Jurkat, Clone E6-1 (cell line): ENCODE measurements around the gene ALAD.

Experiments used
- DNase-seq: peaks from one replicate; pipeline ENCODE4 v3.0.0-alpha.2; 2011; ENCODE audit warnings: low read depth, low spot score
- H3K4me3 ChIP-seq: 2 replicates; pipeline ENCODE4 v1.5.1; 2011; ENCODE audit warnings: mild to moderate bottlenecking, low read length, control low read depth, moderate library complexity

ALAD gene

DNA sequence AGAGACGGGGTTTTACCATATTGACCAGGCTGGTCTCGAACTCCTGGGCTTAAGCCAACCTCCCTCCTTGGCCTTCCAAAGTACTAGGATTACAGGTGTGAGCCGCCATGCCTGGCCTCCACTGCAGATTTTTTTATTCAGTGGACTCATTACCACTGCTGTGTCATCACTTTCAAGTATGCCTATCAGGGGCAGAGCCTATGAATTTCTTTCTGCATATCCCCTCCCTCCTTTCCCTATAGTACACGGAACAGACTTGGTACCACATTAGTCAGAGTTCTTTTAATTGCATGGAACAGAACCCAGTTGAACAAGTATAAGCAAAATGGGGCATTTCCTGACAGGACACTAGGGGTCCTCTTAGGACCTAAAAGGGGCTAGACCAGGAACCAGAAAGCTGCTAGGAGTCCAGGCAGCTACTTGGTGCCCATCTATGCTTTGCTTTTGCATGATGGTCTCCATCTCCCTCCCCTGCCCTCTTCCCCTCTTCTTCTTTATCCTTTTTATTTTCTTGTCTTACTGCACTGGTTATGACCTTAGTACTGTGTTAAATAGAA is 46.0 kb downstream of the ALAD start:
- DNase-seq: no peak

GRCh38 chr9:113352411-113352810 is 48.7 kb downstream of the ALAD start:
- H3K4me3 ChIP-seq: no peak overlapping the region
- no peak for DNase-seq

More for the DNA sequence above, 46.0 kb downstream of the ALAD start:
- H3K4me3 ChIP-seq: no peak overlapping the region

DNA sequence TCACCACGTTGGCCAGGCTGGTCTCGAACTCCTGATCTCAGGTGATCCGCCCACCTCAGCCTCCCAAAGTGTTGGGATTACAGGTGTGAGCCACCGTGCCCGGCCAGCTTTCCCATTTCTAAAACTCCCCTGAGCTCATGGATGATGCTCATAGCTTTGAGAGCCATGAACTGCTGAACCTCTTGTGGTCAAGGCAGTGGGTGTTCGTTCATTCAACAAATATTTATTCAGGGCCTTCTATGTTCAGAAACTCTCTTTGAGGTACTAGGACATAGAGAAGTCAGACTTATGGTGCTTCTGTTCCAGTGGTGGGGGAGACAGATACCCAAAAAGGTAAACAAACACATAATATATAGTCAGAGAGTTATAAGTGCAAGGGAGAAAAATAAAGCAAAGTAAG is 49.1 kb downstream of the ALAD start:
- no peak for DNase-seq
- no peak overlapping the region for H3K4me3 ChIP-seq

GRCh38 chr9:113350937-113351336 is 50.1 kb downstream of the ALAD start:
- peak overlapping the region; percentile 62 for H3K4me3 ChIP-seq
- peak; percentile 50 for DNase-seq

DNA sequence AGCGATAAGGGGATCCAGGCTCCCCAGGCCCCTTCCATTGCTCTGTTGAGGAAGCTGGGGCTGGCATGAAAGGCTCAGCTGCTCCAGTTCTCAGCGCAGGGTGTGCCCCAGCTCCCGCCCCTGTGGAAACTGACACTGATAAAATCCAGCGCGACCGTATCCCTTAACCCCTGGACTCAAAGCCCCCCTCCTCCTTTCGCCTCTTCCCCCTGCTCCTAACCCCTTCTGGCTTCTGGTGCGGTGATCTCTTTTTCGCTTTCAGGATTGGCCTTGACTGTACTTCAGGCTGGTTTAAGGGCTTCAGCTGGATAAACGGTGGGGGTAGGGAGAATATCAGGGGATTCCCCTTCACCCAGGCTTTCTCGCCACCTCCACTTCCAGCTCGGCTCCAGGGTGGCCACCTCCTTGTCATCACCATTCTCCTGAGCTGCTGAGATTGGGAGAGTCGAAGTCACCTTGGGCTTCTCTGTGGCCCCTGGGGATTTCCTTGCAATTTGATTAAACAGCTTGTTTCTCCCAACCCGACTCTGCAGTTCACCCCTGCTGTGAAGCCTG is 50.9 kb downstream of the ALAD start:
- peak overlapping the region; percentile 62 for H3K4me3 ChIP-seq
- no peak for DNase-seq

DNA sequence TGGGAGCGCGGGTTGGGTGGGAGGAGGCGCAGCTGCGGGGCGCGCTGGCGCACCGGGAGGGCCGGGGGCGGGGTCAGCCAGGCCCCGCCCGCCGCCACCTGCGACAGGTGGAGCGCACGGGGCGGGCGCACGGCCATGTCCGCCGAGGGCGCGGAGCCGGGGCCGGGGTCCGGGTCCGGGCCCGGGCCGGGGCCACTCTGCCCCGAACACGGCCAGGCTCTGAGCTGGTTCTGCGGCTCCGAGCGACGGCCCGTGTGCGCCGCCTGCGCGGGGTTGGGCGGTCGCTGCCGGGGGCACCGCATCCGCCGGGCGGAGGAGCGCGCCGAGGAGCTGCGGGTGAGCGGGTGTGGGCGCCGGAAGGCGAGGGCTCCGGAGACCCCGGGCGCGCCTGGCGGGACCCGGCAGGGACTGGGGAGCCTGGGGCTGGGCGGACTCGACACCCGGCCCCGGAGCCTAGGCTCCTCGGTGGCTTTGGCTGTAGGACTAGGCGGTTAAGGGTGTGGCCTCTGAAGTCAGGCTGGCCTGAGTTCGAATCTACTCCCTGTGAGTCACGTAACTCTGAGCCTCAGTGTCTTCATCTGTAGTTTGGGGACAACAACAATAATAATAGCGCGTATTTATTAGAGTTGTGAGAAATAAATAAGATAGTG is 51.5 kb downstream of the ALAD start, which contains the start of gene BSPRY:
TSS of gene BSPRY (plus strand) at position 97 of the 650 bp plus-strand sequence. CDS start at position 136, 39 bp downstream.
- H3K4me3 ChIP-seq: peak within 1 kb of the TSS; percentile 62
- no peak for DNase-seq

DNA sequence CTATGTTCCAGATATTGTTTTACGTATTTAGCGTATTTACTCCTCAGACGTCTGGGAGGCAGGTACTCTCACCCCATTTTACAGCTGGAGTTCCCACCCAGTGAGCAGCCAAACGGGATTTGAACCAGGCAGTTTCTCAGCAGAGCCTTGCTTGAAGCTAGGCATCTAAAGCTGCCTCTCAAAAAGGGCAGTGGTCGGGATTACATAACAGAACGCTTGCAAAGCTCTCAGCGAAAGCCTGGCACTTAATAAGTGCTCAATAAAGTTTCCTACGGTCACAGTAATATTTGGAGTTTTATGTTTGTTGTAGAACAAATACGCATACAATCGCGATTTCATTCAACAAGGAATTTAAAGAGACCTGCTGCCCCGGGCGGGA is 52.0 kb downstream of the ALAD start:
- H3K4me3 ChIP-seq: peak overlapping the region; percentile 62
- no peak for DNase-seq

DNA sequence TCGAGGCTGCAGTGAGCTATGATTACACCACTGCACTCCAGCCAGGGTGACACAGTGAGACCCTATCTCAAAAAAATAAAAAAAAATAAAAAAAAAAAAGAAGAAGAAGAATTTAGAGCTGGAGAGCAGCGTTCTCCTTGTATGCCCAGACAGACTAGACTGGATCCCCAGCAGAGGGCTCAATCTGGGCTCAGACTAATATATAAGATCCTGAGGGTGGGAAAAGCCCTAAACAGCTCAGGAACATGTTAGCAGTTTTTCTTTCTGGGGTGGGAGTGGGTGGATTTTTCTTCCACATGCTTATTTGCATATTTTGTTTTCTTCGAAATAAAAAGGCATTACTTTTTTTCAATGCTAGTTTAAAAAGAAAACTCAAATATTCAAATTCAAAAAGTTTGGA is 52.6 kb downstream of the ALAD start:
- no peak for DNase-seq
- no peak overlapping the region for H3K4me3 ChIP-seq

DNA sequence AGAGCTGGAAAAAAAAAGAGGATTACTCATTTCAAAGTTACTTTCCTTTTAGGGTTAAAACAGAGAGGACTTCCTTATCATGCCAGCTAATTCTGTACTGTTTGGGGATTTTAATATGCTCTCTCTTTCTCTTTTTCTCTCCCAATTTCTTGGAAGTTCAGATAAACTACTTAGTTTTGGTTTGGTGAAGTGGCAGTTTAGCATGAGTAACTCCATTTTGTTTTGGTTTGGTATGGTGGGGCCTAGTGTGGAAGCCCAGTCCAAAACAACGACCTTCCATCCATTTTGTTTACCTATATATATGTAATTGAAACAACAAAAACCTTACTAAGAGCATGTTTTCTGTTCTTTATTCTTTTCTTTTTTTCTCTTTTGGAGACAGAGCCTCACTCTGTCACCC is 55.4 kb downstream of the ALAD start:
- DNase-seq: no peak
- no peak overlapping the region for H3K4me3 ChIP-seq

DNA sequence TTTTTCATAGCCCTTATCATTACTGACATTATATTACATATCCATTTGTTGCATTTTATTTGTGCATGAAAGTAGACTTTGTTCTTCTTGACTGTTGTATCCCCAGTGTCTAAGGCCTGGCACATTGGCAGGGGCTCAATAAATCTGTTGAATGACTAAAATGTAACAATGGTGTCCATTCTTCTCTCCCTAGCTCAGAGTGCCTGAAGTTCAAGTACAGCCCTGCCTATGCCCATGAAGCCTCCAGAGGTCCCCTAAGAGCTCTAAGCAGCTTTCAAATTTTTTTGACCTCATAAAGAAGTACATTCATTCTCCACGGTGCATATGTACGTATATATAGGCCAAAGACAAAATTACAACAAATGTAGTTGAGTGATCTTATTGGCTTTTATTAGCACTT is 55.9 kb downstream of the ALAD start:
- H3K4me3 ChIP-seq: no peak overlapping the region
- no peak for DNase-seq

GRCh38 chr9:113343732-113344231 is 57.3 kb downstream of the ALAD start:
- H3K4me3 ChIP-seq: no peak overlapping the region
- DNase-seq: peak; percentile 62

DNA sequence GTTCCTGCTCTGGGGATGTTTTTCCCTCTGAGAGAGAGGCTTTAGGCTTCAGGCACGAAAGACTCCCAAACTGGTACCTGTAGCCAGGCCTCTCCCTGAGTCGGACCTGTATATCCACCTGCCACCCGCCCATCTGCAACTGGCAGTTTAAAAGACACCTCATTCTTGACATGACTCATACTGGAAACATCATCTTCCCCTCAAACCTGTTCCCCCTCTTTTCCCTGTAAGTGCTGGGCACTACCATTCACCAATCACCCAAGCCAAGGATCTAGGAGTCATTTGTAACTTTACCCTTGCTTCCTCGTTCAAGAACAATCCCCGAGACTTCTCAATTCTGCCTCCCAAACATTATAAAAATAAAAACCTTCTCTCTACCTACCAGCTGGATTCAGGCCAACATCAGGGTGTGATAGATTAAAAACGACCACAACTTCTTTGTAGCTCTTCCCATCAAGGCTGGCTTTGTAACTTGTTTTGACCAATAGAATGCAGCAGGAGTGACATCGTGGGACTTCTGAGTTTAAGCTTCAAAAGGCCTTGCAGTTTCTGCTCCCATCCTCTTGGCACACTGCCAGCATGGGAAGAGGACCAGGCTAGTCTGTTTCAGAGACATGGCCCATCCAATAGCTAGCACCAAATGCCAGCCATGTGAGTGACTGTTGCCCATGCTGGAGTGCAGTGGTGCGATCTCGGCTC is 59.2 kb downstream of the ALAD start:
- no peak overlapping the region for H3K4me3 ChIP-seq
- DNase-seq: peak; percentile 81

DNA sequence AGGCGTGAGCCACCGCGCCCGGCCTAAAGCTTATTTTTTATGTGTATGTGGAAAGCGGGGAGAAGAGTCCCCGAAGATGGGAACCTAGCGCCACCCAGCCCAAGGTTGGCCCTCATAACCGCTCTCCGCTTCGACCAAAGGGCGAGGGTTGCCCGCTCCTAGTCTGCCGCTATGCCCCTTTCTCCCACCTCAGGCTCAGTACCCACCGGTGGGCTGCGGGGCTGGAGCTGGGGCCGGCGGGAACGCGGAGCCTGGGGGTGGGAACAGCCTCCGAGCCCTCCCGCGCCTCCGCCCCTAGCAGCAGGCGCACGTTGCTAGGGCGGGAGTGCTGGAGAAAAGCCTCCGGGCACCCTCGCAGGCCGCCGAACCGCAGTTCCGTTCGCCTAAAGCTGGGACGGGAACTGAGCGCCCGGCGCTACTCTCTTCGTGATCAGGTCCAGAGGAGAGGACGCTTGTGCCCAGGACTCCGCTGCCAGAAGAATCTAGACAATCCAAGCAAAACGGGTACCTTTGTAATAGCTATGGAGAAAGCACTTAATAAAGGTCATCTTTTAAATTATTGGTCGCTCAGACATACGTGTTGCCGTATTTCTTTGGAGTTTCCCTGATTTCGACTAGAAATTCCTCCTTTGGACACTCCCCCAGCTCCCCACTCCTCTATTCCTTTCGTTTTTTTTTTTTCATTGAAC is 60.9 kb downstream of the ALAD start, which contains the start of gene WDR31:
TSS of gene WDR31 (minus strand) at position 265 of the 689 bp plus-strand sequence. CDS start 8,253 bp downstream, outside the sequence.
- peak; percentile 74 for DNase-seq
- peak within 1 kb of the TSS; percentile 79 for H3K4me3 ChIP-seq

GRCh38 chr9:113337714-113338113 is 63.4 kb downstream of the ALAD start:
- no peak overlapping the region for H3K4me3 ChIP-seq
- DNase-seq: no peak
